ENCODE results near the gene SKA3.
A peak's percentile ranks its signal among the peaks of the same experiment; 100 is the strongest.
"Not testable (repeated sequence)": the region's sequence is repeated elsewhere in the genome, so short reads cannot be mapped to it uniquely, and the experiment has no call there.

The SKA3 gene

GRCh38 chr13:21175656-21176214 is 617 bp downstream of the SKA3 start:
- intact Hi-C loops (cut with DNase I) = no loop called here
- DNase-seq = no peak

- intact Hi-C loops (cut with DNase I); DNase-seq: not testable (repeated sequence)
Measured at GRCh38 chr13:21173767-21174166, 2.6 kb downstream of the SKA3 start.

- intact Hi-C loops (cut with DNase I) = no loop called here
- no peak for DNase-seq
Measured at GRCh38 chr13:21171420-21171819, 4.9 kb downstream of the SKA3 start.

- intact Hi-C loops (cut with DNase I) = not testable (repeated sequence)
Measured at GRCh38 chr13:21165606-21166005, 10.7 kb downstream of the SKA3 start.

GRCh38 chr13:21164631-21165030 is 11.7 kb downstream of the SKA3 start:
- intact Hi-C loops (cut with DNase I) = no loop called here
- DNase-seq = no peak

More at GRCh38 chr13:21165606-21166005, 10.7 kb downstream of the SKA3 start:
- not testable (repeated sequence) for DNase-seq

- no peak for DNase-seq
- intact Hi-C loops (cut with DNase I) = no loop called here
Measured at GRCh38 chr13:21152251-21152899, 24.0 kb downstream of the SKA3 start.

- no peak for DNase-seq
- intact Hi-C loops (cut with DNase I) = no loop called here
Measured at GRCh38 chr13:21150013-21150412, 26.3 kb downstream of the SKA3 start.

- intact Hi-C loops (cut with DNase I) = no loop called here
- DNase-seq = peak in 1 of 42 donors; percentile 22
Measured at GRCh38 chr13:21149568-21149967, 26.8 kb downstream of the SKA3 start.

GRCh38 chr13:21148557-21149258 is 27.6 kb downstream of the SKA3 start:
- intact Hi-C loops (cut with DNase I) = no loop called here
- no peak for DNase-seq

GRCh38 chr13:21147827-21148226 is 28.5 kb downstream of the SKA3 start:
- intact Hi-C loops (cut with DNase I) = no loop called here
- DNase-seq = no peak

GRCh38 chr13:21142766-21143165 is 33.6 kb downstream of the SKA3 start:
- no peak for DNase-seq
- intact Hi-C loops (cut with DNase I) = no loop called here

GRCh38 chr13:21139374-21139773 is 37.0 kb downstream of the SKA3 start:
- DNase-seq = no peak
- intact Hi-C loops (cut with DNase I) = loop anchor here (10.0 kb wide), 1 partner anchor 195 kb away; no protein-coding TSS in a partner anchor

- intact Hi-C loops (cut with DNase I) = loop anchor here (10.0 kb wide), 1 partner anchor 194 kb away; no protein-coding TSS in a partner anchor
Measured at GRCh38 chr13:21138561-21138960, 37.8 kb downstream of the SKA3 start.

GRCh38 chr13:21137696-21138095 is 38.7 kb downstream of the SKA3 start:
- intact Hi-C loops (cut with DNase I) = loop anchor here (10.0 kb wide), 1 partner anchor 193 kb away; no protein-coding TSS in a partner anchor
- DNase-seq = no peak

More at GRCh38 chr13:21138561-21138960, 37.8 kb downstream of the SKA3 start:
- DNase-seq = no peak

GRCh38 chr13:21135833-21136232 is 40.5 kb downstream of the SKA3 start:
- intact Hi-C loops (cut with DNase I) = loop anchor here (10.0 kb wide), 1 partner anchor 191 kb away; no protein-coding TSS in a partner anchor
- not testable (repeated sequence) for DNase-seq

- no peak for DNase-seq
- intact Hi-C loops (cut with DNase I) = loop anchor here (10.0 kb wide), 1 partner anchor 190 kb away; no protein-coding TSS in a partner anchor
Measured at GRCh38 chr13:21134475-21134874, 41.9 kb downstream of the SKA3 start.

GRCh38 chr13:21133077-21133476 is 43.3 kb downstream of the SKA3 start:
- DNase-seq = no peak
- intact Hi-C loops (cut with DNase I) = loop anchor here (10.0 kb wide), 1 partner anchor 188 kb away; no protein-coding TSS in a partner anchor

- DNase-seq = no peak
- intact Hi-C loops (cut with DNase I) = loop anchor here (10.0 kb wide), 1 partner anchor 185 kb away; no protein-coding TSS in a partner anchor
Measured at GRCh38 chr13:21130116-21130515, 46.2 kb downstream of the SKA3 start.

GRCh38 chr13:21124852-21125251 is 51.5 kb downstream of the SKA3 start:
- intact Hi-C loops (cut with DNase I) = no loop called here
- DNase-seq = peak in 2 of 42 donors; percentile 2 to 25

- intact Hi-C loops (cut with DNase I) = no loop called here
- no peak for DNase-seq
Measured at GRCh38 chr13:21123956-21124355, 52.4 kb downstream of the SKA3 start.
